Measurements from ENCODE around the gene AKT1S1.

DNA sequence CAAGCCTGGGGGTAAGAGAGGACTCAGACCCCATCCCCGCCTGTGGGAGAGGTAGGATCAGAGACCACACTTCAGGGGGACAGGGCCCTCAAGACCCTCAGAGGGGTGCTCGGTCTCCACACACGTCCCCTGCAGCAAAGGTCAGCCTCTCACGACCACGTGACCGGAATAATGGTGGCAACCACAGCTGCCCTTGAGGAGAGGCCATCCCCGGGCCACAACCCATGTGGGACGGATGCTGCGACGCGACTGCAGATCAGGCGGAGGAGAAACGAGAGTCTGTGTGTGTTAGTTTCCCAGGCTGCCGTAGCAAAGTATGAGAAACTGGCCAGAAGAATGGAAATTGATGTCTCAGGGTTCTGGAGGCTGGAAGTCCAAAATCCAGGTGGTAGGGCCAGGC is 50.1 kb downstream of the AKT1S1 start:
- TF ChIP-seq PAX5 (IDR thresholded peaks at IDR 0.05; ENCODE audit: insufficient read depth, low read length, severe bottlenecking): no peak
- TF ChIP-seq POLR2AphosphoS5 (IDR thresholded peaks at IDR 0.05; ENCODE audit: low read depth, low read length): no peak
- no peak for TF ChIP-seq TAF1 (IDR thresholded peaks at IDR 0.05; ENCODE audit: low read depth, low read length)
- no peak for TF ChIP-seq POLR2A (IDR thresholded peaks at IDR 0.05; ENCODE audit: low read depth, low read length)

All from GM12891 (cell line).